ENCODE data around the gene ARID2. TPM values are rescaled to one million over a fixed set of nuclear protein-coding genes. Genes with fewer than 3 reads are reported as not detected.

ARID2 gene
- total and polyA plus RNA-seq, 2 of the 13 experiments (the other 11 are each of a cell fraction or from before 2014, with no cell fraction given), result 15.9 to 22.2 TPM

DNA sequence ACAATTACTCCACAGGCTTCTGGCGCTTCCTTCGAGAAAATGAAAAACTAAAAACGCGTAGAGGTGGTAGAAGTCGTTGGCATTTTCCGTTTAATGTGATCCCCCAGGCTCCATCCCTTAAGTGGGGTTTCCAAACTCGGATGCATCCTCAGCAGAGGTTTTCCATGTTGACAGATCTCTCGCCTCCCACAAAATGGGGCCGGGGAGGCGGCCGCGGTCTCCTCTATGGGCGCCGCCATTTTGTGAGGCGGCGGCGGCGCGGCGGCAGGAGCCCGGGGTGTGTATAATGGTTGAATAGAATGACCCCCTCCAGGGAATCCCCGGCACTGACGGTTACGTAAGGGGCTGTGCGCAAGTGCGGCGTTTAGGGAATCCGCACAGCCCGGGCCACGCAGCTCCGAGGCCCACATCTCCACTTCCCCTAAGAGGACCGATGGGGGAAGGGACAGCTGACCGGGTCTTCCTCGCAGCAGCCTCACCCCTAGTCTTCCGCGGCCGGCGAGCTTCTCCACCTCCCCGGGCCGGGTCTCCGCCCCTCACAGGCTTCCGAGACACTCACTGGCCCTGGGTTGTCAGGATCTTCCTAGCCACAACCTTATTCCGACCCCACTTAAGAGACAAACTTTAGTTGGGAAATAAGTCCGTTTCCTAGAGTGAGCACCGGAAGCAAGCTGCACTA, 2.1 kb upstream of the ARID2 start (continued):
- TF ChIP-seq, protein P1, sequence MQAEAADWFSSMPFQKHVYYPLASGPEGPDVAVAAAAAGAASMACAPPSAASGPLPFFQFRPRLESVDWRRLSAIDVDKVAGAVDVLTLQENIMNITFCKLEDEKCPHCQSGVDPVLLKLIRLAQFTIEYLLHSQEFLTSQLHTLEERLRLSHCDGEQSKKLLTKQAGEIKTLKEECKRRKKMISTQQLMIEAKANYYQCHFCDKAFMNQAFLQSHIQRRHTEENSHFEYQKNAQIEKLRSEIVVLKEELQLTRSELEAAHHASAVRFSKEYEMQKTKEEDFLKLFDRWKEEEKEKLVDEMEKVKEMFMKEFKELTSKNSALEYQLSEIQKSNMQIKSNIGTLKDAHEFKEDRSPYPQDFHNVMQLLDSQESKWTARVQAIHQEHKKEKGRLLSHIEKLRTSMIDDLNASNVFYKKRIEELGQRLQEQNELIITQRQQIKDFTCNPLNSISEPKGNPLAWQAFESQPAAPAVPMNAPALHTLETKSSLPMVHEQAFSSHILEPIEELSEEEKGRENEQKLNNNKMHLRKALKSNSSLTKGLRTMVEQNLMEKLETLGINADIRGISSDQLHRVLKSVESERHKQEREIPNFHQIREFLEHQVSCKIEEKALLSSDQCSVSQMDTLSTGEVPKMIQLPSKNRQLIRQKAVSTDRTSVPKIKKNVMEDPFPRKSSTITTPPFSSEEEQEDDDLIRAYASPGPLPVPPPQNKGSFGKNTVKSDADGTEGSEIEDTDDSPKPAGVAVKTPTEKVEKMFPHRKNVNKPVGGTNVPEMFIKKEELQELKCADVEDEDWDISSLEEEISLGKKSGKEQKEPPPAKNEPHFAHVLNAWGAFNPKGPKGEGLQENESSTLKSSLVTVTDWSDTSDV (CRISPR knock-in tag; IDR thresholded peaks at IDR 0.05), result 0 out of 2 replicates have a peak, but pooled peaks have one; percentile 52
- TF ChIP-seq REXO4 (CRISPR knock-in tag; IDR thresholded peaks at IDR 0.05; ENCODE audit: borderline replicate concordance), result no peak
- peak; percentile 98 for TF ChIP-seq BCL6 (CRISPR knock-in tag; IDR thresholded peaks at IDR 0.05)
- peak; percentile 63 for TF ChIP-seq ZSCAN20 (CRISPR knock-in tag; IDR thresholded peaks at IDR 0.05; ENCODE audit: borderline replicate concordance)
- peak; percentile 38 for TF ChIP-seq NFIC (IDR thresholded peaks at IDR 0.05; ENCODE audit: low read length)
- peak; percentile 36 for TF ChIP-seq HNRNPH1 (optimal IDR thresholded peaks at IDR 0.05; ENCODE audit: low read depth, low read length)
- no peak for TF ChIP-seq CENPT (CRISPR knock-in tag; IDR thresholded peaks at IDR 0.05; ENCODE audit: low read depth)
- TF ChIP-seq BHLHE40 (IDR thresholded peaks at IDR 0.05; ENCODE audit: low read length), result peak; percentile 46
- TF ChIP-seq ZNF570 (CRISPR knock-in tag; IDR thresholded peaks at IDR 0.05; ENCODE audit: borderline replicate concordance), result no peak
- peak; percentile 62 for TF ChIP-seq XRCC5 (optimal IDR thresholded peaks at IDR 0.05; ENCODE audit: low read length)
- TF ChIP-seq ZNF644 (CRISPR knock-in tag; IDR thresholded peaks at IDR 0.05; ENCODE audit: low read depth), result no peak
- TF ChIP-seq, protein P2, sequence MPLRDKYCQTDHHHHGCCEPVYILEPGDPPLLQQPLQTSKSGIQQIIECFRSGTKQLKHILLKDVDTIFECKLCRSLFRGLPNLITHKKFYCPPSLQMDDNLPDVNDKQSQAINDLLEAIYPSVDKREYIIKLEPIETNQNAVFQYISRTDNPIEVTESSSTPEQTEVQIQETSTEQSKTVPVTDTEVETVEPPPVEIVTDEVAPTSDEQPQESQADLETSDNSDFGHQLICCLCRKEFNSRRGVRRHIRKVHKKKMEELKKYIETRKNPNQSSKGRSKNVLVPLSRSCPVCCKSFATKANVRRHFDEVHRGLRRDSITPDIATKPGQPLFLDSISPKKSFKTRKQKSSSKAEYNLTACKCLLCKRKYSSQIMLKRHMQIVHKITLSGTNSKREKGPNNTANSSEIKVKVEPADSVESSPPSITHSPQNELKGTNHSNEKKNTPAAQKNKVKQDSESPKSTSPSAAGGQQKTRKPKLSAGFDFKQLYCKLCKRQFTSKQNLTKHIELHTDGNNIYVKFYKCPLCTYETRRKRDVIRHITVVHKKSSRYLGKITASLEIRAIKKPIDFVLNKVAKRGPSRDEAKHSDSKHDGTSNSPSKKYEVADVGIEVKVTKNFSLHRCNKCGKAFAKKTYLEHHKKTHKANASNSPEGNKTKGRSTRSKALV (CRISPR knock-in tag; IDR thresholded peaks at IDR 0.05), result peak; percentile 59; the same call in 1 of the 2 replicates
- TF ChIP-seq ZNF891 (CRISPR knock-in tag; IDR thresholded peaks at IDR 0.05), result no peak; the same call in 1 of the 2 replicates
- TF ChIP-seq, protein P3, sequence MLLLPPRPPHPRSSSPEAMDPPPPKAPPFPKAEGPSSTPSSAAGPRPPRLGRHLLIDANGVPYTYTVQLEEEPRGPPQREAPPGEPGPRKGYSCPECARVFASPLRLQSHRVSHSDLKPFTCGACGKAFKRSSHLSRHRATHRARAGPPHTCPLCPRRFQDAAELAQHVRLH (CRISPR knock-in tag; IDR thresholded peaks at IDR 0.05; ENCODE audit: borderline replicate concordance, low read depth), result 0 out of 2 replicates have a peak, but pooled peaks have one; percentile 16
- TF ChIP-seq ZNF652 (CRISPR knock-in tag; IDR thresholded peaks at IDR 0.05; ENCODE audit: borderline replicate concordance, low read depth), result no peak
- no peak for TF ChIP-seq ZEB1 (IDR thresholded peaks at IDR 0.05; ENCODE audit: insufficient replicate concordance, low read depth)
- TF ChIP-seq, protein P4, sequence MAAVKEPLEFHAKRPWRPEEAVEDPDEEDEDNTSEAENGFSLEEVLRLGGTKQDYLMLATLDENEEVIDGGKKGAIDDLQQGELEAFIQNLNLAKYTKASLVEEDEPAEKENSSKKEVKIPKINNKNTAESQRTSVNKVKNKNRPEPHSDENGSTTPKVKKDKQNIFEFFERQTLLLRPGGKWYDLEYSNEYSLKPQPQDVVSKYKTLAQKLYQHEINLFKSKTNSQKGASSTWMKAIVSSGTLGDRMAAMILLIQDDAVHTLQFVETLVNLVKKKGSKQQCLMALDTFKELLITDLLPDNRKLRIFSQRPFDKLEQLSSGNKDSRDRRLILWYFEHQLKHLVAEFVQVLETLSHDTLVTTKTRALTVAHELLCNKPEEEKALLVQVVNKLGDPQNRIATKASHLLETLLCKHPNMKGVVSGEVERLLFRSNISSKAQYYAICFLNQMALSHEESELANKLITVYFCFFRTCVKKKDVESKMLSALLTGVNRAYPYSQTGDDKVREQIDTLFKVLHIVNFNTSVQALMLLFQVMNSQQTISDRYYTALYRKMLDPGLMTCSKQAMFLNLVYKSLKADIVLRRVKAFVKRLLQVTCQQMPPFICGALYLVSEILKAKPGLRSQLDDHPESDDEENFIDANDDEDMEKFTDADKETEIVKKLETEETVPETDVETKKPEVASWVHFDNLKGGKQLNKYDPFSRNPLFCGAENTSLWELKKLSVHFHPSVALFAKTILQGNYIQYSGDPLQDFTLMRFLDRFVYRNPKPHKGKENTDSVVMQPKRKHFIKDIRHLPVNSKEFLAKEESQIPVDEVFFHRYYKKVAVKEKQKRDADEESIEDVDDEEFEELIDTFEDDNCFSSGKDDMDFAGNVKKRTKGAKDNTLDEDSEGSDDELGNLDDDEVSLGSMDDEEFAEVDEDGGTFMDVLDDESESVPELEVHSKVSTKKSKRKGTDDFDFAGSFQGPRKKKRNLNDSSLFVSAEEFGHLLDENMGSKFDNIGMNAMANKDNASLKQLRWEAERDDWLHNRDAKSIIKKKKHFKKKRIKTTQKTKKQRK (IDR thresholded peaks at IDR 0.05; ENCODE audit: low read length), result no peak
- TF ChIP-seq, protein P5, sequence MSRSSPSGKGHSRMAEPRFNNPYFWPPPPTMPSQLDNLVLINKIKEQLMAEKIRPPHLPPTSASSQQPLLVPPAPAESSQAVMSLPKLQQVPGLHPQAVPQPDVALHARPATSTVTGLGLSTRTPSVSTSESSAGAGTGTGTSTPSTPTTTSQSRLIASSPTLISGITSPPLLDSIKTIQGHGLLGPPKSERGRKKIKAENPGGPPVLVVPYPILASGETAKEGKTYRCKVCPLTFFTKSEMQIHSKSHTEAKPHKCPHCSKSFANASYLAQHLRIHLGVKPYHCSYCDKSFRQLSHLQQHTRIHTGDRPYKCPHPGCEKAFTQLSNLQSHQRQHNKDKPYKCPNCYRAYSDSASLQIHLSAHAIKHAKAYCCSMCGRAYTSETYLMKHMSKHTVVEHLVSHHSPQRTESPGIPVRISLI (CRISPR knock-in tag; IDR thresholded peaks at IDR 0.05; ENCODE audit: borderline replicate concordance), result peak; percentile 27; the same call in 1 of the 2 replicates

Measured in HepG2 (cell line).